GM03348 (cell line): ENCODE data around the gene ADAMTSL4.

Source experiments
- DNase-seq: peaks from one replicate; pipeline ENCODE4 v3.0.0; 2012; ENCODE audit warnings: low spot score

ADAMTSL4 gene

DNA sequence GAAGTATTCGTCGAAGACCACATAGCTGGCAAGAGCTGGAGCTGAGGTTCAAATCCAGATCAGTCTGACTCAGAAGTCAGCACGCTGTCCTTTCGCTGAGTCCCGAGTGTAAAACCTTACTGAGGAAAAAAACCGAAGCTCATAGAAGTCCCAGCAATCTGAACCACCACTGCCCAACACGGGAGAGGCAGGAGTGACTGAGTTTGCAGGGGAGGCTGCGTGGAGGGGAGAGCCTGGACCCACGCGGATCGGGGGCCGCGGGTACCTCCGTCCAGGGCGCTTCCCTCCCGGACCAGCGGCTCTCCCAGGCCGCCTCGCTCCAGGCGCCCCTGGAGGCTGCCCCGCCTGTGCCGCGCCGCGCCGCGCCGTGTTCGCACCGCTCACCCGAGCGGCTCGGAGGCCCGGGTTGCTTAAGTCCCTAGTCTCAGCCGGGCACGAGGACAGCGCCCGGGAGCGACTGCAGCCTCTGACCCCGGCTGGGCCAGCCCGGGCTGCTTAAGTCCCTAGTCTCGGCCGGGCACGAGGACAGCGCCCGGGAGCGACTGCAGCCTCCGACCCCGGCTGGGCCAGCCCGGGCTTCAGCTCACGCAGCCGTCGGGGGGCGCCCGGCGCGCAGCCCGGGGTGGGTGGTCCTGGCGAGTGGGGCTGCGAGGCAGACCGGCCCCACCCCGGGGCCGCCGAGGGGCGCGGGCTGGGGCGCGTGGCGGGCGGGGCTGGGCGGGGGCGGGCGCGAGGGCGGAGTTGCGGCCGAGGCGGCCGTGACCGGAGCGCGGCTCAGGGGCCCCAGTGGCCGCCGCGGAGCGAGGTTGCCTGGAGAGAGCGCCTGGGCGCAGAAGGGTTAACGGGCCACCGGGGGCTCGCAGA lies at the start of gene ADAMTSL4:
Gene ADAMTSL4, plus strand, starts transcription at position 777 of the 864 bp plus-strand sequence. CDS start 2,881 bp downstream, outside the sequence.
- peak; percentile 81 for DNase-seq

DNA sequence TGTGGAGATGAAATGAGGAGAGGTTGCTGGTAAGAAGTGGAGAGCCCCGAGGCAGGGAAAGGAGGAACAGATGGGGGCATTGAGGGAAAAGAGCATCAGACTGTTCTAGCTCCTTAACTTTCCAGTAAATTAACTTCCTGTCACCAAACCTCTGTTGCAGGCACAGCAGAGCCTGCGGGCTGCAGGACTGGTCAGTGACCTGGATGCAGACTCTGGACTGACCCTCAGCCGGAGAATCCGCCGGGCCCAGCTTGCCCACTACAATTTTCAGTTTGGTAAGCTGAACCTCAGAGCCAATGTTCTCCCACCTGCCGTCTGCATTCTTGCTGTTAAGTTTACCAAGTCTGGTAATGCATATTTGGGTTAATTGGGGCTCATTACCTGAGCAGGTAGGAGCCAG lies 43.8 kb upstream of the ADAMTSL4 start:
- no peak for DNase-seq

- DNase-seq: peak; percentile 91
Measured at GRCh38 chr1:150507912-150508864, 41.0 kb upstream of the ADAMTSL4 start, which contains the start of gene ECM1. Gene ECM1, plus strand, starts transcription at chr1:150508109. Its CDS starts 101 bp downstream, at chr1:150508210.

DNA sequence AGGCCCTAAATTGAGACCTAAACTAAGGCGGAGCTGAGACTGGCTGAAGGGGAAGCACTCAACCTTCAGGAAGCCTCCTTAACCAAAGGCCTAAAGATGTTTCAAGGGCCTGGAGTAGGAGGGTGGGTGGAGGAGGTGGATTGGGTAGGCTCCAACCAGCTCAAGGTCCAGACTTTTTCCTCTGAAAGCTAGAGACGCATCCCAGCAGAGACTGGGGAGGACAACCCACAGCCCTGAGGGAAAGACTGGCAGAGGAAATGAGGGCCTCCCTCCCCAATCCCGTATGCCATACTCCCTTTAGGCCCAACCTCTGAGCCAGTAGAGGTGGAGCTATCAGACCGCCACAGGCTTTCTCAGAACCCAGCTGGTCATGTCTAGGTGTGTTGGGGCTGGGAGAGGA lies 40.2 kb upstream of the ADAMTSL4 start:
- peak; percentile 64 for DNase-seq

DNA sequence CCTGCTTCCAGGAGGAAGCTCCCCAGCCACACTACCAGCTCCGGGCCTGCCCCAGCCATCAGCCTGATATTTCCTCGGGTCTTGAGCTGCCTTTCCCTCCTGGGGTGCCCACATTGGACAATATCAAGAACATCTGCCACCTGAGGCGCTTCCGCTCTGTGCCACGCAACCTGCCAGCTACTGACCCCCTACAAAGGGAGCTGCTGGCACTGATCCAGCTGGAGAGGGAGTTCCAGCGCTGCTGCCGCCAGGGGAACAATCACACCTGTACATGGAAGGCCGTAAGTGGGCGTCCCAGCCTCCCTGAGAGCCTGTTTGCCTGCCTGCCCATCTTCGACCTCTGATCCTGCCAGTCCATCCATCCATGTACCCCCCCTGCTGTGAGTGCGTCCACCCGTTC lies 37.7 kb upstream of the ADAMTSL4 start:
- DNase-seq: no peak

GRCh38 chr1:150511985-150512660 lies 37.1 kb upstream of the ADAMTSL4 start:
- DNase-seq: no peak

GRCh38 chr1:150512846-150513245 lies 36.4 kb upstream of the ADAMTSL4 start:
- DNase-seq: peak; percentile 18

- no peak for DNase-seq
Measured at GRCh38 chr1:150513351-150513791, 35.8 kb upstream of the ADAMTSL4 start.

GRCh38 chr1:150514260-150514659 lies 34.9 kb upstream of the ADAMTSL4 start:
- DNase-seq: no peak

DNA sequence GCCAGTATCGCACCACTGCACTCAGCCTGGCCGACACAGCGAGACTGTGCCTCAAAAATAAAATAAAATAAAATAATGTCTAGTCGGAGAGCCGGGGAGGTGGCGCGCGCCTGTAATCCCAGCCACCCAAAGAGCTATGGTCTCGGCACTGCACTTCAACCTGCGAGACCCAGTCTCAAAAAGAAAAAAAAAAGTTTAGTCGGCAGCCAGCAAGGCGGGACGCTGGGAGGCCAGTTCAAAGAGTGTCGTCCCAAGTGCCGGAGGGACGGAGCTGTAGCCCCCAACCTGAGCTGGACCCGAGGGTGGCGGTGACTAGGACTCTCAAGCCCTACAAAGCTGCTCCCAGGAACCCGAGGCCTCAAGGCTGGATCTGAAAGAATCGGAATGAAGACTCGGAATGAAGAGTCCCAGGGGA lies 34.3 kb upstream of the ADAMTSL4 start:
- no peak for DNase-seq

DNA sequence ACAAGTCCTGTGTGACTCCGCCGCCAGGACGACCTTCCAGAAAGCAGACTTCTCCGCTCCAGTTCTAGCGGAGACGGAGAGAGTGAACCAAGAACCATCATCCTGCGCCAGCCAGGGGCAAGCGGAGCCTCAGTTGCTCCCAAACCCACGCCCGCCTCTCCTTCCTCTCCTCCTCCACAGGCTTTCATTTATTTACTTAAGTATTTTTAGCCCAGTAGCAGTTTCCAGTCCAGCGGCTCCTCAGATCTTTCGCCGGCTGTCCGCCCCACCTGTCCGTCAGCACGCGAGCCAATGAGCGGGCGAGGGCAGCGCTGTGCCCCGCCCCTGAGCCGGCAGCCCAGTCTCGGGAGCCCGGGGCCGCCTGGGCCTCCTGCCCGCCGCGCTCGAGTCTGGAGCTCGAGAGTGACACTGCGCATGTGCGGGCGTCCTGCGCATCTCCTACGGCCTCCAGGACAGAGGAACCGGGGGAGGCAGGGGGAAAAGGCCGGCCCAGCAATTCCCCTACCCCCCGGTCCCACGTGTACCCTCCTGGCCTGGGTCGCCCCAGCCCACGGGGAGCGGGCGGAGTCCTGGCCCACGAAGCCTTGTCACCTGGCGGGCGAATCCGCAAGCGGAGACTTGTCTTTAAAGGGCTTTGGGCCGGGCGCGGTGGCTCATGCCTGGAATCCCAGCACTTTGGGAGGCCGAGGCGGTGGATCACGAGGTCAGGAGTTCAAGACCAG lies 33.7 kb upstream of the ADAMTSL4 start, which contains the start of gene FALEC:
Gene FALEC, plus strand, starts transcription at position 425 of the 722 bp plus-strand sequence.
- peak; percentile 99 for DNase-seq

DNA sequence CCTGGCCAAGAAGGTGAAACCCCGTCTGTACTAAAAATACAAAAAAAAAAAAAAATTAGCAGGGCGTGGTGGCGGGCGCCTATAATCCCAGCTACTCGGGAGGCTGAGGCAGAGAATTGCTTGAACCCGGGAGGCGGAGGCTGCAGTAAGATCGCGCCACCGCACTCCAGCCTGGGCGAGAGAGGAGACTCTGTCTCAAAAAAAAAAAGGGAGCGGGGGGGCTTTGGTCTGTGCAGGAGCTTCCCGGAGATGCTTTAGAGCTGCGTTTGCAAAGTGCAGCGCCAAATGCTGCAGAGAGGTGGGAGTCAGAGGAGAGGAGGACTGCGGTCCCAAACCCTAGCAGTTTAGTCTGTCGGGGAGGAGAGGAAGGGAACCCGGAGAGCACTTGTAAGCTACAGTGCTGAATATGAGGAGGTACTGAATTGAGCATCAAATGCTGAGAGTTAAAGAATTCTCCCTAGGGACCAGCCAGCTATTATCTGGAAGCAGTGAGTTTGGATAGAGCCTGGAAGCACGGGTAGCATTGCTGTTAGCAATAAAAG lies 33.1 kb upstream of the ADAMTSL4 start:
- DNase-seq: no peak

- no peak for DNase-seq
Measured at GRCh38 chr1:150516616-150517015, 32.6 kb upstream of the ADAMTSL4 start.

GRCh38 chr1:150521196-150521968 lies 27.8 kb upstream of the ADAMTSL4 start:
- no peak for DNase-seq

GRCh38 chr1:150525348-150525747 lies 23.9 kb upstream of the ADAMTSL4 start:
- DNase-seq: no peak

- peak; percentile 52 for DNase-seq
Measured at GRCh38 chr1:150528196-150528595, 21.0 kb upstream of the ADAMTSL4 start.

DNA sequence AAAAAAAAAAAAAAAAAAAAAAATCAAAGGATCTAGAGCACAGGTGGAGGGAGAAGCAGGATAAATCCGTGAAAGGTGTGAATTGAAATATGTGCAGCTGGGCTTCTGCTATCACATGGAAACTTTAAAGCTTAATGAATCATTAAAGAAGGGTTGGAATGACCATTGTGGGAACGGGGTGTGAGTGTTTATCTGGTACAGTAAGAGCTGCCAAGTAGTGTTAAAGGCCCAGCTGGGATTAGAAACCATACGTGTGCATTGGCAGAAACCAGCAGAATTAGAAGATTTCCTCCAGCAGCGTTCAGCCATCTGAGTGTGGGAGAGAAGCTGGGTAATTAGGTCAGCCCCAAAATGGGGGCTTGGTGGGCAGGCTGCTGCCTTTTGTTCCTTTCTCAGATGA lies 20.2 kb upstream of the ADAMTSL4 start:
- DNase-seq: peak; percentile 65

DNA sequence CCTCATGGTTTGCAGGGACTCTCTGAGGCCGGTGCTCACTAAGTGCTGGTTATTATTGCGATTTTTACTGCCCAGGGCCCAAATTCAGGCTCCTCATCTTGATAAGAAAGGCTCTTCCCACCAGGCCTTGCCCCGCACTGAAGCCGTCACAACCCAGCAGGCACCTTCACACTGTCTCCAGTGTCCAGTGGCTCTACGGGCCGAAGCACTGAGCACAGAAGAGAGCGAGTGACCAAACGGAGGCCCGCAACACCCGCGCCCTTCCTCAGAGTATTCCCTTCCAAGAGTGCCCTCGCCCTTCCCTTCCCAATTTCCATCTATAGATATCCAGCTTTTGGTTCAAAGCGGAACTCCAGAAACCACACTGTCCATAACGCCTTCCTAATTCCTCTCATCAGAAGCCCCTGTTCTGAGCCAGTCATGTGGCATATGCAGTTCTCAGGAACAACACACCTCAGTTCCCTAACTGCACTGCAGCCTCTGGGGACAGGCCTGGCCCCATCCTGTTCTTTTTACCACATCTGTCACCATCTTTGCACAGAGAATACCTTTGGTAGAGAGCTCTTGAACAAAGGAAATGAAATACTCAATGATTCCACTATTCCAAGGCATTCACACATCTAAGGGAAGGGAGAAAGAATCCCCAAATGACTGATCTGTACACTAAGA lies 18.6 kb upstream of the ADAMTSL4 start:
- DNase-seq: no peak

- DNase-seq: no peak
Measured at GRCh38 chr1:150532860-150533259, 16.3 kb upstream of the ADAMTSL4 start.
